Skin epidermis (tissue), 12 donors: ENCODE results near the gene SMIM27.

Experiments used
- H3K27ac ChIP-seq, 21 experiments: fragments of 200-600 bp; sonication (generic) in 11 of 21; one replicate each; pipeline ENCODE4 v1.5.0; 2020; ENCODE audit warnings: mild to moderate bottlenecking in 3 of 21, inconsistent platforms in 2 of 21, moderate library complexity in 2 of 21
- H3K4me3 ChIP-seq, 7 experiments: fragments of 200-600 bp; sonication (generic) in 2 of 7; one replicate each; pipeline ENCODE4 v1.5.0; 2020; ENCODE audit warnings: inconsistent platforms in 2 of 7, mild to moderate bottlenecking in 2 of 7, moderate library complexity in 1 of 7

Gene SMIM27

DNA sequence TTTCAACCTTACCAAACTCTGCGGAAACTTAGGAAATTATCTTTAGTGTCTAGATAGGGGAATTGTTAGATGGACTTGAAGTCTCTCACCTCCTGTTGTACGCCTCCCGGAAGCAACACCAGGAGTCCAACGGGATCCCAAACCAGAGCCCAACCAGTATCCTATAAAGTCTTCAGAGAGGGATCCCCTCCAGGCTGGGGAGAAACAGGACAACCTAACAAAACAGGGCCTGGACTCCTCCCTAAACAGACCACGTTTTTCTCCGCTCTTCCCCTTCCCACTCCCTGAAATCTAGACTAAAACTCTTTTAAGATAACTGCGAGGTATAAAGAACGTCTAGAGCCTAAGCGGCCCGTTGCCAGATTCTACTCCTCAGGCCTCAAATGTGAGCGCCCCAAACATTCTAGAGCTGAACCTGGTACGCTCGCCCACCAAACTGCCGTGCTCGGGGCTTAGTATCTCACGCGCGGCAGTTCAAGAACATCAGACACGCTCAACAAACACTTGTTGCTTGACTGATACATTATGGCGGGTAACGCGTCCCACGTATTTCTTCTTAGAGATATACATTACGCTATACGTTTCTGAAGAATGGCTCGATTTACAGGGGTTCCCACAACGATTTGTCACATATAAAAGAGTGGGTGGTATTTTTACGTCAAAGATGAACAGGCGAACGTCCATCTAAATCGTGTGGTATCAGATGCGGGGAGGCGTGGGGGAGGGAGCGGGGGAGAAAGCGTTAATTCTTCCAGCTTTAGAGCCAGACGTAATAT is 663 bp upstream of the SMIM27 start:
- Histone ChIP-seq H3K4me3 (peak overlapping the region; percentile 52 to 80 (median 76)), H3K27ac (peak overlapping the region; percentile 1 to 99 (median 96))

DNA sequence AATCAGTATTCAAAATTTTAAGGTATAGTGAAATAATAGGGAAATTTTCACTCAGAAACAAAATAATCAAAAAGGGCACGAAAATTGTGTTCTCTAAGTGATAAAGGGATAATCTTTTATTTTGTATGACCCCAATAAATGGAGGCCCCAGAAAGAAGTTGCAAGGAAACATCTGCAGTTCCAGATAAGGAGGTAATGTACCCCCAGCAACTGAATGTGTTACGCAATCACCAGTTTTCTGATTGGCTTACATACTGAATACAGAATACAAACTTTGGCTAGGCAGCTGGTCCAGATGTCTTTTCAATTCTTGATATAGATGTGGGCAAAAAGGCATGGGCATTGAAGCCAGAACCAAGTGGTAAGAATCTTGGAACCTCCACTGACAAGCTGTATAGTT is 2.0 kb downstream of the SMIM27 start:
- H3K4me3 ChIP-seq = no peak overlapping the region
- no peak overlapping the region for H3K27ac ChIP-seq

GRCh38 chr9:32554591-32554990 is 2.5 kb downstream of the SMIM27 start:
- Histone ChIP-seq H3K27ac (no peak overlapping the region), H3K4me3 (no peak overlapping the region)

- Histone ChIP-seq H3K27ac (peak overlapping the region in 4 of 21 experiments; percentile 11 to 53 (median 36)), H3K4me3 (no peak overlapping the region)
Observed at GRCh38 chr9:32558408-32558934, 6.3 kb downstream of the SMIM27 start.

GRCh38 chr9:32565967-32566366 is 13.8 kb downstream of the SMIM27 start:
- Histone ChIP-seq H3K4me3 (no peak overlapping the region), H3K27ac (no peak overlapping the region)

DNA sequence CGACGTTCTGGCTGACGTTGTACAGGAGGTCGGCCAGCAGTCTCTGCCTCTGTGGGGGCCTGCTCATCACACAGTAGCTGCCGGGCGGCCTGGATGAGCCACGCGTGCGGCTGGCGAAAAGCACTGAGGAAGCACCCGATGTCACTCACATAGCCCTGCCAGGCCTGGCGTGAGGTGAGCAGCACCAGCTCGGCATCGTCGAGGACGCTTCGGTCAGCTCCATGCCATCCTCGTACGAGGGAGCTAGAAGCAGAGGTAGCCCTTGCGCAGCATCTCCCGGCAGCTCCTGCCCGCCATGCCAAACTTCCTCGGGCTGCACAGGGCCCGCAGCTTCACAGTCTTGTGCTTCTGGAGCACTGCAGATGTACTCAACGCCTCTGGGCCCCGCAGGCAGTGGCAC is 14.6 kb downstream of the SMIM27 start:
- no peak overlapping the region for H3K27ac ChIP-seq
- no peak overlapping the region for H3K4me3 ChIP-seq

- Histone ChIP-seq H3K27ac (no peak overlapping the region), H3K4me3 (no peak overlapping the region)
Observed at GRCh38 chr9:32570262-32570661, 18.1 kb downstream of the SMIM27 start.

DNA sequence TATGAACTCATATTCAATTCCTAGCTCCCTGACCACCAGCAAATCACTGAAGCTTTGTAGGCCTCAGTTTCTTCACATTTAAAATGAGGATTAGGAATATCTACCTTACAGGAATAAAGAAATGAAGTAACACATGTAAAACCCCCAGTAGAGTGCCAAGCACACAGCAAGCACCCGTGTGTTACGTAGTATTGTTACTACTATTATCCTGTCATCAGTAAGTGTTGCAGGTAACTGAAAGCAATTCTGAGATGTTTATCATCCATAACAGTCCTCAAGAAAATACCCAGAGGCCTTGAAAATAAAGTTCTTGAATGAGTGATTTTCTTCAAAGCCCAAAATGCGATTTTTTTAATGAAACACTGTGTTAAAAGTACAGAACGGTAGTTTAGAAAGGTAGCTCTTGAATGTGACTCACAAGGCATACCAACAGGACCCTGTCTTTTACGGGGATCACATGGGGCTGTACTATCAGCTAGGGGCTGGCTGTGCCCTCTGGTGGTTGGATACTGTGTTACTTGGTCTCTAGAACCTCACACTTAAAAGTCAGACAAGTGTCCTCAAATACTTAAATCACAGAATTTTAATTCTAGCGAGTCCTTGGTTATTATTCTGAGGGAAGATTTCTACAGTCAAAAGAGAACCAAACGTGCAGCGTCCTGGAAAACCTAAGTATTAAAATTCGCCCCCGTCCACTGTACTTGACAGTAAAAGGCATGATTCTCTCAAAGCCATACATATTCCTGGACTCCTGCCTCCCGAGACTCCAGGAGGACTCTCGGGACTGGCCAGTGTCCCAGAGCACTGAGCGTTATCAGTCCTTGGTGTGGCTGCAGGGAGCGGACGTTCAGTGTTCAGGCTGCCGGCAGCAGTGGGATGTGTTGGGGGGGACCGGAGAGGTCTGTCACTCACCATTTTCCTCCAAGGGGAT is 20.1 kb downstream of the SMIM27 start:
- peak overlapping the region; percentile 64 to 99 (median 85) for H3K4me3 ChIP-seq
- peak overlapping the region; percentile 47 to 92 (median 85) for H3K27ac ChIP-seq

DNA sequence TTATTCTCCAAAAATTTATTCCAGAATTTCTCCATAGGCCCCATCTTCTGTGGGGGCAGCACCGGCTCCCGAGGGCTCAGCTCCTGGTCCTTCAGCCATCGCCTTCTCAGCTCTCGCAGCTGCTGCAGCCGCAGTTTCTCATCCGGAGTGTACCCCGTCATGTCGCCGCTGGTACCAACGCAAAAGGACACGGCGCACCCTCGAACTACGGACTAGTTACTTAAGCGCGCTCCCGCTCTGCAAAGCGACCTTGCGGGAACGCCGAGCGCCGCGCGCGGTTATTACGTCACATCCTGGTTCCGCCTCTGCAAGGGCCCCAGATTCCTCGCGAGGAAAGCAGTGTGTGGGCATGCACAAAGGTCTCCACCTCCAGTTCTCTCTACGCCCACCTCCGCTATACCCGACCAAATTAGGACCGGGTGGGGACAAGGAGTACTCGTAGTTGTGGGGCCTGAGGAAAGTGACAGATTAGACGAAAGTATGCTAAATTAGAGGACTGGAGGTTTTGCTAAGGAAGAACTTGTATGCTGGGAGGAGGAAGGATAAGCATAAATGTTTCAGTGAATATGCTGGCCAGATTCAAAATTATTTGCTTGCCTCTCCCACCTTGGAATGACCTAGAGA is 20.9 kb downstream of the SMIM27 start, which contains the start of gene NDUFB6:
Gene NDUFB6, minus strand, starts transcription at position 260 of the 624 bp plus-strand sequence. Its CDS starts 99 bp downstream, at position 161.
- H3K4me3 ChIP-seq = peak within 1 kb of the TSS; percentile 64 to 99 (median 85)
- peak within 1 kb of the TSS; percentile 47 to 92 (median 85) for H3K27ac ChIP-seq

GRCh38 chr9:32573821-32574220 is 21.7 kb downstream of the SMIM27 start:
- Histone ChIP-seq H3K4me3 (peak overlapping the region in 1 of 7 experiments; percentile 99), H3K27ac (peak overlapping the region in 8 of 21 experiments; percentile 75 to 92 (median 87))

DNA sequence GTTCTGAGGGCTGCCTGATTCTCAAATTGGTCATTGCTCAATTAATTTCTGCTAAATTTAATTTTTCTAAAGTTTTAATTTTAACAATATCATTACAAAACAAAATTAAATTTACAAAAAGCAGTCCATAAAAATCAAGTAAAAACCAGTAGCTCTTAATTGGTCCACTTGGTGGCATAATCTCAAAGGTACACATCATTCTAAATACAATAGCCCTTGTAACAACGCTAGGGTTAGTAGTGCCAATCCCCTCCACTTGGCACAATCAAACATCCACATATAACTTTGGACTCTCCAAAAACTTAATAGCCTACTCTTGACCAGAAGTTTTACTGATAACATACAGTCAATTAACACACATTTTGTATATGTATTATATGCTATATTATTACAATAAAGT is 22.7 kb downstream of the SMIM27 start:
- H3K27ac ChIP-seq = no peak overlapping the region
- no peak overlapping the region for H3K4me3 ChIP-seq

GRCh38 chr9:32577316-32577715 is 25.2 kb downstream of the SMIM27 start:
- Histone ChIP-seq H3K4me3 (no peak overlapping the region), H3K27ac (no peak overlapping the region)

DNA sequence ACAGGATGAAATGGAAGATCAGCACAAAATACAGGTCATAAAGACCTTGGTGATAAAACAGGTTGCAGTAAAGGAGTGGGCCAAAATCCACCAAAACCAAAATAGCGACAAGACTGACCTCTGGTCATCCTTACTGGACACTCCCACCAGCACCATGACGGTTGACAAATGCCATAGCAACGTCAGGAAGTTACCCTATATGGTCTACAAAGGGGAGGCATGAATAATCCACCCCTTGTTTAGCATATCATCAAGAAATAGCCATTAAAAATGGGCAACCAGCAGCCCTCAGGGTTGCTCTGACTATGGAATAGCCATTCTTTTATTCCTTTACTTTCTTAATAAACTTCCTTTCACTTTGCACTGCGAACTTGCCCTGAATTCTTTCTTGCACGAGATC is 26.8 kb downstream of the SMIM27 start:
- Histone ChIP-seq H3K4me3 (no peak overlapping the region), H3K27ac (no peak overlapping the region)

DNA sequence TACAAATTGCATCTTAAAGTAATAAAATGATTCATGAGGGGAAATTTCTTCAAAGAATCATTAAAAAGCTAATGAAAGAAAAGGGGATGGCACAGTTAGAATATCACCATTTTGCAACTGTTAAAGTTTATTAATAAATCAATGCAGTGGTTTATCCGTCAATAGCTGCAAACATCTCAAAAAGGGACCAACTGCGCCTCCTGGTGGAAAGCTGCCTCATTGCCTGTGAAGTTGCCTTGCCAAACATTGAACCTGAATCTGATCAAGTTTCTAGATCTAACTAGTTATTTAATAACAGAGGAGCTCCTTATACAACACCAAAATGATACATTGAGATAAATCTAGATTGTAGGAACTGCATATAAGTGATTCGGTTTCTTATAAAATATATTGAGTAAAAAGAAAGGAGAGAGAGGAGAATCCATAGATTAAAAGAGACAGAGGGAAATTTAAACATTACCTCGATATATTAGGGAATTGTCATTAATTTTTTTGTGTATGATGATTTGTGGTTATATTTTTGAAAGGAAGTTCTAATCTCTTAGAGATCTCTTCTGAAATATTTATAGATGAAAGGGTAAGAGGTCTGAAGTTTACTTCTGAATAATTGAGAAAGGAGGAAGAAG is 27.7 kb downstream of the SMIM27 start:
- no peak overlapping the region for H3K27ac ChIP-seq
- H3K4me3 ChIP-seq = no peak overlapping the region

- Histone ChIP-seq H3K27ac (no peak overlapping the region), H3K4me3 (no peak overlapping the region)
Observed at GRCh38 chr9:32580631-32581300, 28.6 kb downstream of the SMIM27 start.

DNA sequence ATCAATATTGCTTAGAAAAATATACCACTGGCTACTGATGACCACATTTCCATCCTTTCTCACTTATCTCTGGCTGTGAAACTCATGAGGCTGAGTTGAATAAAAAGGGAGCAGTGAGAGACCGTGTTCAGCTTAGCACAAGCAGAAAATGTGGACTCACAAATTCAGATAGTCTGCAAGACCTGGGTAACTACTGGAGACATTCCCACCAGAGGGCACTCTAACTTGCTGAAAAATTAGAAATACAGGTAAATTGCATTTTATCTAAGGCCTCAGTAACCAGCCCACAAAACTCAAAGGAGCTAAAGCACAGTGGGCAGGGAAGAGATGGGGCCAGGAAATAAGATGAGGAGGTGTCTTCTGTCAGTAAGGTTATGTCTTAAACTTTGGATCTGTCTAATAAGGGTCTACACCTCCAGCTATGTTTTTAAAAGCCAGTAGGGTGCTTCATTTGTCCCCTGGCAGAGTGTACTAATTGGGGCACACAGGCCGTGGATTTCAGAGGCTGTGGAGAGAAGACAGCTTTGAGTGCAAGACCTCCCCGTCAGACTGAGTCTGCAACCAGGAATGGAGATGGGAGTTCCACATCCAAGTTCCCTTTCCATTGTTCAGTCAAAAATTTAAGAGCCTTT is 29.5 kb downstream of the SMIM27 start:
- H3K4me3 ChIP-seq = no peak overlapping the region
- H3K27ac ChIP-seq = no peak overlapping the region

DNA sequence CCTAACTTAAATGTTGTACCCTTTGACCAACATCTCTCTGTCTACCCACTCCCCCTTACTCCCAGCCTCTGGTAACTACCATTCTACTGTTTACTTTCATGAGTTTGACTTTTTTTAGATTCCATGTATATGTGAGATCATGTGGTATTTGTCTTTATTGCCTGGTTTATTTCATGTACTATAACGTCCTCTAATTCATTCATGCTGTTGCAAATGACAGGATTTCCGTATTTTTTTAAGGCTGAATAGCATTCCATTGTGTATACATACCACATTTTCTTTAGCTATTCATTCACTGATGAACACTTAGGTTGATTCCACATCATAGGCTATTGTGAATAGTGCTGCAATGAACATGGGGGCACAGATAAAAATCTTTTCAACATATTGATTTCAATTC is 32.7 kb downstream of the SMIM27 start:
- no peak overlapping the region for H3K4me3 ChIP-seq
- H3K27ac ChIP-seq = no peak overlapping the region

DNA sequence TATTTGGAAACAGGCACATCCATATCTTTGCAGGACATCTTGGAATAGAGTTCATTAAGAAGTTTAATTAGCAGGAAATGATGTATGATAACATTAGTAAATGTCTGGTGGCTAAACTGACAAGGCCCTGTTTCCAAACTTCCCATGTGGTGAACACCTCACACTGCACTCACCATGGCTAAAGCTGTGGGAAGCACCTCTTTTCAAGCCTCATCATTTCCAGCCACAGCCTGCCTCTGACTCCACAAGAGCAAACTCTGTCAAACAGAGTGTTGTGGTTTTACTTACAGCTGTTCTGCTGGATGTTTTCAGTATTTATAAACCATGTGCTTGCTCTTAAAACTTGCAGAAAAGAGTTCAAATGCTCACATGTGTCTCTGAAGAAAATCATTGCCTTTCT is 35.8 kb downstream of the SMIM27 start:
- Histone ChIP-seq H3K4me3 (no peak overlapping the region), H3K27ac (no peak overlapping the region)
